Mucosa of rectum (tissue), 2 donors: ENCODE results near the gene MAP2K4.

Source experiments
- H3K27ac ChIP-seq, 2 donors: one replicate each; pipeline ENCODE4 v1.7.0; 2013; ENCODE audit warnings: inconsistent platforms in 2 of 2, low read depth in 2 of 2, low read length in 2 of 2
- H3K27me3 ChIP-seq, 2 donors: one replicate each; pipeline ENCODE4 v1.7.0; 2013; ENCODE audit warnings: low read length in 2 of 2; ENCODE audit not compliant: control insufficient read depth in 2 of 2, insufficient read depth in 2 of 2
- H3K36me3 ChIP-seq, 2 donors: one replicate each; pipeline ENCODE4 v1.7.0; 2013; ENCODE audit warnings: low read length in 2 of 2; ENCODE audit not compliant: control insufficient read depth in 2 of 2, insufficient read depth in 2 of 2
- H3K4me1 ChIP-seq, 2 donors: one replicate each; pipeline ENCODE4 v1.7.0; 2013; ENCODE audit warnings: low read length in 2 of 2, mild to moderate bottlenecking in 1 of 2; ENCODE audit not compliant: control insufficient read depth in 2 of 2, insufficient read depth in 2 of 2
- H3K4me3 ChIP-seq, 2 donors: one replicate each; pipeline ENCODE4 v1.7.0; 2013; ENCODE audit warnings: low read length in 2 of 2
- H3K9ac ChIP-seq, 2 donors: one replicate each; pipeline ENCODE4 v1.7.0; 2013; ENCODE audit warnings: low read length in 2 of 2, low read depth in 1 of 2, mild to moderate bottlenecking in 1 of 2
- H3K9me3 ChIP-seq, 2 donors: one replicate each; pipeline ENCODE4 v1.7.0; 2013; ENCODE audit warnings: low read length in 2 of 2; ENCODE audit not compliant: control insufficient read depth in 2 of 2
- donor health status: healthy.
- donor health status: Normal muscosa, but diverticular disease.

MAP2K4 gene

GRCh38 chr17:12053552-12053951, 32.9 kb downstream of the MAP2K4 start:
- H3K9ac ChIP-seq = no peak overlapping the region

GRCh38 chr17:12055889-12056288, 35.2 kb downstream of the MAP2K4 start:
- Histone ChIP-seq H3K4me1 (no peaks in the 10 kb centered on the region), H3K9ac (no peak overlapping the region), H3K4me3 (no peak overlapping the region), H3K27ac (no peak overlapping the region), H3K36me3 (no peaks in the 10 kb centered on the region), H3K9me3 (no peaks in the 10 kb centered on the region), H3K27me3 (no peaks in the 10 kb centered on the region)

More at GRCh38 chr17:12053552-12053951, 32.9 kb downstream of the MAP2K4 start:
- Histone ChIP-seq H3K36me3 (no peaks in the 10 kb centered on the region), H3K9me3 (no peaks in the 10 kb centered on the region), H3K4me3 (no peak overlapping the region), H3K27ac (no peak overlapping the region), H3K4me1 (no peaks in the 10 kb centered on the region), H3K27me3 (no peaks in the 10 kb centered on the region)

- H3K36me3 ChIP-seq = no peaks in the 10 kb centered on the region
- no peak overlapping the region for H3K4me3 ChIP-seq
- no peaks in the 10 kb centered on the region for H3K27me3 ChIP-seq
- H3K9ac ChIP-seq = no peak overlapping the region
- no peak overlapping the region for H3K27ac ChIP-seq
- H3K9me3 ChIP-seq = no peaks in the 10 kb centered on the region
- no peaks in the 10 kb centered on the region for H3K4me1 ChIP-seq
Measured at GRCh38 chr17:12057520-12057919, 36.8 kb downstream of the MAP2K4 start.

GRCh38 chr17:12058535-12058934, 37.9 kb downstream of the MAP2K4 start:
- Histone ChIP-seq H3K36me3 (no peaks in the 10 kb centered on the region), H3K4me3 (no peak overlapping the region), H3K27me3 (no peaks in the 10 kb centered on the region), H3K4me1 (no peaks in the 10 kb centered on the region), H3K9ac (no peak overlapping the region), H3K9me3 (no peaks in the 10 kb centered on the region), H3K27ac (no peak overlapping the region)

GRCh38 chr17:12062249-12062648, 41.6 kb downstream of the MAP2K4 start:
- Histone ChIP-seq H3K9me3 (no peaks in the 10 kb centered on the region), H3K4me1 (no peaks in the 10 kb centered on the region), H3K4me3 (no peak overlapping the region), H3K9ac (no peak overlapping the region), H3K36me3 (peaks cover 0 to 1% of the 10 kb centered on the region in 2 donors), H3K27ac (no peak overlapping the region), H3K27me3 (no peaks in the 10 kb centered on the region)

- H3K9ac ChIP-seq = no peak overlapping the region
- H3K27ac ChIP-seq = no peak overlapping the region
- H3K27me3 ChIP-seq = no peaks in the 10 kb centered on the region
- H3K4me3 ChIP-seq = no peak overlapping the region
- H3K9me3 ChIP-seq = no peaks in the 10 kb centered on the region
- peaks cover 0 to 2% of the 10 kb centered on the region in 2 donors for H3K36me3 ChIP-seq
- no peaks in the 10 kb centered on the region for H3K4me1 ChIP-seq
Measured at GRCh38 chr17:12064395-12064794, 43.7 kb downstream of the MAP2K4 start.

GRCh38 chr17:12067485-12067884, 46.8 kb downstream of the MAP2K4 start:
- H3K36me3 ChIP-seq = peaks cover 0 to 2% of the 10 kb centered on the region in 2 donors
- H3K9me3 ChIP-seq = no peaks in the 10 kb centered on the region
- no peak overlapping the region for H3K9ac ChIP-seq
- H3K4me1 ChIP-seq = no peaks in the 10 kb centered on the region
- no peak overlapping the region for H3K27ac ChIP-seq
- H3K4me3 ChIP-seq = no peak overlapping the region
- no peaks in the 10 kb centered on the region for H3K27me3 ChIP-seq

- H3K4me3 ChIP-seq = no peak overlapping the region
Measured at GRCh38 chr17:12068946-12069345, 48.3 kb downstream of the MAP2K4 start.

GRCh38 chr17:12070561-12070960, 49.9 kb downstream of the MAP2K4 start:
- H3K9ac ChIP-seq = no peak overlapping the region
- H3K27ac ChIP-seq = no peak overlapping the region
- H3K4me3 ChIP-seq = no peak overlapping the region
- H3K36me3 ChIP-seq = peaks cover 0 to 9% of the 10 kb centered on the region in 2 donors
- no peaks in the 10 kb centered on the region for H3K27me3 ChIP-seq
- no peaks in the 10 kb centered on the region for H3K4me1 ChIP-seq
- H3K9me3 ChIP-seq = no peaks in the 10 kb centered on the region

More at GRCh38 chr17:12068946-12069345, 48.3 kb downstream of the MAP2K4 start:
- no peaks in the 10 kb centered on the region for H3K4me1 ChIP-seq
- no peaks in the 10 kb centered on the region for H3K27me3 ChIP-seq
- H3K36me3 ChIP-seq = peaks cover 0 to 2% of the 10 kb centered on the region in 2 donors
- H3K27ac ChIP-seq = no peak overlapping the region
- no peaks in the 10 kb centered on the region for H3K9me3 ChIP-seq
- H3K9ac ChIP-seq = no peak overlapping the region

GRCh38 chr17:12074346-12074745, 53.7 kb downstream of the MAP2K4 start:
- Histone ChIP-seq H3K9me3 (no peaks in the 10 kb centered on the region), H3K36me3 (peaks cover 5 to 14% of the 10 kb centered on the region in 2 donors), H3K9ac (no peak overlapping the region), H3K27ac (no peak overlapping the region), H3K4me1 (no peaks in the 10 kb centered on the region), H3K4me3 (no peak overlapping the region), H3K27me3 (no peaks in the 10 kb centered on the region)

- Histone ChIP-seq H3K27me3 (no peaks in the 10 kb centered on the region), H3K9me3 (no peaks in the 10 kb centered on the region), H3K4me3 (no peak overlapping the region), H3K36me3 (peaks cover 12 to 21% of the 10 kb centered on the region in 2 donors), H3K4me1 (no peaks in the 10 kb centered on the region), H3K9ac (no peak overlapping the region), H3K27ac (no peak overlapping the region)
Measured at GRCh38 chr17:12077773-12078172, 57.1 kb downstream of the MAP2K4 start.
